Ishikawa (cell line): ENCODE results near the gene ACAP2.

Experiments
- CEBPB ChIP-seq: IDR thresholded peaks from 2 replicates; pipeline ENCODE4 v1.6.1; 2012
- CREB1 ChIP-seq: IDR thresholded peaks from 2 replicates; pipeline ENCODE4 v1.6.1; 2012; ENCODE audit warnings: low read depth
- EGR1 ChIP-seq: IDR thresholded peaks from 2 replicates; pipeline ENCODE4 v1.6.1; 2012
- EP300 ChIP-seq: IDR thresholded peaks from 2 replicates; pipeline ENCODE4 v1.6.1; 2012; ENCODE audit warnings: borderline replicate concordance
- FOXM1 ChIP-seq: IDR thresholded peaks from 2 replicates; pipeline ENCODE4 v1.6.1; 2012; ENCODE audit warnings: low read depth, borderline replicate concordance
- NFIC ChIP-seq: IDR thresholded peaks from 2 replicates; pipeline ENCODE4 v1.6.1; 2012
- RAD21 ChIP-seq: IDR thresholded peaks from 2 replicates; pipeline ENCODE4 v1.6.1; 2012; ENCODE audit warnings: low read depth
- TAF1 ChIP-seq: IDR thresholded peaks from 2 replicates; pipeline ENCODE4 v1.6.1; 2012; ENCODE audit warnings: low read depth, mild to moderate bottlenecking
- TCF12 ChIP-seq: IDR thresholded peaks from 2 replicates; pipeline ENCODE4 v1.6.1; 2012; ENCODE audit warnings: low read depth
- TEAD4 ChIP-seq: IDR thresholded peaks from 2 replicates; pipeline ENCODE4 v1.6.1; 2012
- YY1 ChIP-seq: IDR thresholded peaks from 2 replicates; pipeline ENCODE4 v1.6.1; 2012; ENCODE audit warnings: low read depth
- TF ChIP-seq, protein P1 (sequence below): IDR thresholded peaks from 2 replicates; pipeline ENCODE4 v1.6.1; 2012; ENCODE audit warnings: low read depth, mild to moderate bottlenecking
- TF ChIP-seq, protein P2 (sequence below): IDR thresholded peaks from 2 replicates; pipeline ENCODE4 v1.6.1; 2012

DNA sequence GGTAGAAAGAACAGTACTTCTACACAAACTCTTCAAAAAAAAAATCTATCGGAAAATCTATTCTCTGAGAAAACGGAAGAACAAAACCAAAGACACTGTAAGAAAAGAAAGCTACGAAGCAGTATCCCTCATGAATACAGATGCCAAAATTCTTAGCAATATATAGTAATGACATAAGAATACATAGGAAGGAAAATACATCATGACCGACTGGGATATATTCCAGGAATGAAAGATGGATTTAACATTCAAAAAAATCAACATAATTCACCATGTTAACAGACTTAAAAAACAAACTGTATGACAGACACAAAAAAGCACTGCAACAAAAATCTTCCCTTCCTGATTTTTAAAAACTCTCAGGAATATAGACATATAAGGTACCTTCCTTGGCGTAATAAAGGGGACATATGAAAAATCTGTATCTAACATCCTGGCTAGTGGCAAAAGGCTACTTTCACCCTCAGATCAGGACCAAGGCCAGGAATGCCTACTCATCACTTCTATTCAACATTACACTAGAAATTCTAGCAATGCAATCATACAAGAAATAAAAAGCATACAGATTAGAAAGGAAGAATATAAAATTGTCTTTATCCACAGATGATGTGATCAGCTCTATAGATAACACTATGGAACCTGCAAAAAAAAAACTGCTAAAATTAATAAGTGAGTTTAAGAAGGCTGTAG lies 94.2 kb downstream of the ACAP2 start:
- no peak for TF ChIP-seq EP300
- TF ChIP-seq CEBPB: no peak
- no peak for TF ChIP-seq YY1
- TF ChIP-seq, protein P1, sequence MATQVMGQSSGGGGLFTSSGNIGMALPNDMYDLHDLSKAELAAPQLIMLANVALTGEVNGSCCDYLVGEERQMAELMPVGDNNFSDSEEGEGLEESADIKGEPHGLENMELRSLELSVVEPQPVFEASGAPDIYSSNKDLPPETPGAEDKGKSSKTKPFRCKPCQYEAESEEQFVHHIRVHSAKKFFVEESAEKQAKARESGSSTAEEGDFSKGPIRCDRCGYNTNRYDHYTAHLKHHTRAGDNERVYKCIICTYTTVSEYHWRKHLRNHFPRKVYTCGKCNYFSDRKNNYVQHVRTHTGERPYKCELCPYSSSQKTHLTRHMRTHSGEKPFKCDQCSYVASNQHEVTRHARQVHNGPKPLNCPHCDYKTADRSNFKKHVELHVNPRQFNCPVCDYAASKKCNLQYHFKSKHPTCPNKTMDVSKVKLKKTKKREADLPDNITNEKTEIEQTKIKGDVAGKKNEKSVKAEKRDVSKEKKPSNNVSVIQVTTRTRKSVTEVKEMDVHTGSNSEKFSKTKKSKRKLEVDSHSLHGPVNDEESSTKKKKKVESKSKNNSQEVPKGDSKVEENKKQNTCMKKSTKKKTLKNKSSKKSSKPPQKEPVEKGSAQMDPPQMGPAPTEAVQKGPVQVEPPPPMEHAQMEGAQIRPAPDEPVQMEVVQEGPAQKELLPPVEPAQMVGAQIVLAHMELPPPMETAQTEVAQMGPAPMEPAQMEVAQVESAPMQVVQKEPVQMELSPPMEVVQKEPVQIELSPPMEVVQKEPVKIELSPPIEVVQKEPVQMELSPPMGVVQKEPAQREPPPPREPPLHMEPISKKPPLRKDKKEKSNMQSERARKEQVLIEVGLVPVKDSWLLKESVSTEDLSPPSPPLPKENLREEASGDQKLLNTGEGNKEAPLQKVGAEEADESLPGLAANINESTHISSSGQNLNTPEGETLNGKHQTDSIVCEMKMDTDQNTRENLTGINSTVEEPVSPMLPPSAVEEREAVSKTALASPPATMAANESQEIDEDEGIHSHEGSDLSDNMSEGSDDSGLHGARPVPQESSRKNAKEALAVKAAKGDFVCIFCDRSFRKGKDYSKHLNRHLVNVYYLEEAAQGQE: no peak
- no peak for TF ChIP-seq TAF1
- TF ChIP-seq TEAD4: no peak
- no peak for TF ChIP-seq RAD21
- no peak for TF ChIP-seq TCF12
- TF ChIP-seq CREB1: no peak
- no peak for TF ChIP-seq FOXM1
- TF ChIP-seq, protein P2, sequence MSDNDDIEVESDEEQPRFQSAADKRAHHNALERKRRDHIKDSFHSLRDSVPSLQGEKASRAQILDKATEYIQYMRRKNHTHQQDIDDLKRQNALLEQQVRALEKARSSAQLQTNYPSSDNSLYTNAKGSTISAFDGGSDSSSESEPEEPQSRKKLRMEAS: no peak
- no peak for TF ChIP-seq NFIC
- no peak for TF ChIP-seq EGR1
